Activated CD8-positive, alpha-beta memory T cell treated with anti-CD3 and anti-CD28 coated beads, Interleukin-2, amount 50 U/mL, for 1 hour (primary cell): ENCODE data around the gene ADAMTS13.

Experiments used
- DNase-seq: peaks from one replicate; pipeline ENCODE4 v3.0.0-alpha.2; 2020; ENCODE audit errors: extremely low read depth

Gene ADAMTS13

GRCh38 chr9:133454943-133455673 is 32.9 kb downstream of the ADAMTS13 start:
- DNase-seq, result no peak

GRCh38 chr9:133455936-133456335 is 33.8 kb downstream of the ADAMTS13 start:
- DNase-seq, result no peak

GRCh38 chr9:133456409-133456808 is 34.2 kb downstream of the ADAMTS13 start:
- no peak for DNase-seq

GRCh38 chr9:133457233-133457632 is 35.1 kb downstream of the ADAMTS13 start:
- no peak for DNase-seq

- no peak for DNase-seq
Measured at GRCh38 chr9:133457748-133458147, 35.6 kb downstream of the ADAMTS13 start.

- DNase-seq, result no peak
Measured at GRCh38 chr9:133458643-133459312, 36.6 kb downstream of the ADAMTS13 start.

- DNase-seq, result peak; percentile 80
Measured at GRCh38 chr9:133459476-133460404, 37.6 kb downstream of the ADAMTS13 start, which contains the start of gene CACFD1. CACFD1 (plus strand) TSS chr9:133459978; CDS start chr9:133460067, 89 bp downstream.

- DNase-seq, result peak; percentile 26
Measured at GRCh38 chr9:133460405-133461175, 38.4 kb downstream of the ADAMTS13 start.

- no peak for DNase-seq
Measured at GRCh38 chr9:133461975-133462374, 39.8 kb downstream of the ADAMTS13 start.

- DNase-seq, result no peak
Measured at GRCh38 chr9:133463234-133463863, 41.2 kb downstream of the ADAMTS13 start.

GRCh38 chr9:133463864-133464615 is 41.9 kb downstream of the ADAMTS13 start:
- no peak for DNase-seq

GRCh38 chr9:133464638-133465037 is 42.5 kb downstream of the ADAMTS13 start:
- no peak for DNase-seq

- no peak for DNase-seq
Measured at GRCh38 chr9:133465984-133466383, 43.8 kb downstream of the ADAMTS13 start.

GRCh38 chr9:133467101-133467500 is 44.9 kb downstream of the ADAMTS13 start:
- no peak for DNase-seq

- no peak for DNase-seq
Measured at GRCh38 chr9:133468374-133468773, 46.2 kb downstream of the ADAMTS13 start.

GRCh38 chr9:133468777-133469421 is 46.7 kb downstream of the ADAMTS13 start:
- DNase-seq, result no peak

- no peak for DNase-seq
Measured at GRCh38 chr9:133470427-133470924, 48.3 kb downstream of the ADAMTS13 start.

GRCh38 chr9:133470988-133471387 is 48.8 kb downstream of the ADAMTS13 start:
- no peak for DNase-seq

- no peak for DNase-seq
Measured at GRCh38 chr9:133471551-133472276, 49.5 kb downstream of the ADAMTS13 start.
